ENCODE measurements around the gene MPND. TPM values are rescaled to one million over a fixed set of nuclear protein-coding genes. Genes with fewer than 3 reads are reported as not detected.
A peak's percentile ranks its signal among the peaks of the same experiment; 100 is the strongest.

Gene MPND
- total and polyA plus RNA-seq, 2 of the 13 experiments (the other 11 are each of a cell fraction or from before 2014, with no cell fraction given): 10.8 to 15.8 TPM

GRCh38 chr19:4343370-4344307 is at the start of gene MPND (continued):
- TF ChIP-seq ZNF318 (CRISPR knock-in tag; IDR thresholded peaks at IDR 0.05): no peak
- no peak for TF ChIP-seq ZNF350 (CRISPR knock-in tag; IDR thresholded peaks at IDR 0.05; ENCODE audit: borderline replicate concordance, low read depth)
- no peak for TF ChIP-seq ZNF781 (CRISPR knock-in tag; IDR thresholded peaks at IDR 0.05; ENCODE audit: borderline replicate concordance, not compliant biosample characterization)
- TF ChIP-seq ZNF678 (CRISPR knock-in tag; IDR thresholded peaks at IDR 0.05): peak; percentile 10; the same call in 1 of the 2 replicates
- no peak for TF ChIP-seq STAT6 (CRISPR knock-in tag; IDR thresholded peaks at IDR 0.05; ENCODE audit: borderline replicate concordance)
- TF ChIP-seq RARA (CRISPR knock-in tag; IDR thresholded peaks at IDR 0.05): 0 out of 2 replicates have a peak, but pooled peaks have one; percentile 21
- TF ChIP-seq BHLHE40 (IDR thresholded peaks at IDR 0.05; ENCODE audit: low read length): no peak
- 0 out of 2 replicates have a peak, but pooled peaks have one; percentile 62 for TF ChIP-seq CSRNP1 (CRISPR knock-in tag; IDR thresholded peaks at IDR 0.05)
- 0 out of 2 replicates have a peak, but pooled peaks have one; percentile 77 for TF ChIP-seq MAX (IDR thresholded peaks at IDR 0.05)
- peak; percentile 46; the same call in 1 of the 2 replicates for TF ChIP-seq NFKB2 (CRISPR knock-in tag; IDR thresholded peaks at IDR 0.05; ENCODE audit: borderline replicate concordance)
- TF ChIP-seq ZSCAN29 (CRISPR knock-in tag; conservative IDR thresholded peaks at IDR 0.05): no peak
- TF ChIP-seq ZNF33A (CRISPR knock-in tag; IDR thresholded peaks at IDR 0.05; ENCODE audit: borderline replicate concordance): no peak
- 0 out of 2 replicates have a peak, but pooled peaks have one; percentile 2 for TF ChIP-seq ZNF431 (CRISPR knock-in tag; IDR thresholded peaks at IDR 0.05; ENCODE audit: borderline replicate concordance, low read depth)
- no peak for TF ChIP-seq RNF2 (conservative IDR thresholded peaks at IDR 0.05; ENCODE audit: low read depth)

Measured in HepG2 (cell line).